ENCODE results near the gene R3HDM4. TPM values are rescaled to one million over a fixed set of nuclear protein-coding genes. Genes with fewer than 3 reads are reported as not detected.

R3HDM4 gene
- total and polyA plus RNA-seq, 9 of the 15 experiments (the other 6 are each of a cell fraction or from before 2014, with no cell fraction given): 3.2 to 154 (median 59.0) TPM

DNA sequence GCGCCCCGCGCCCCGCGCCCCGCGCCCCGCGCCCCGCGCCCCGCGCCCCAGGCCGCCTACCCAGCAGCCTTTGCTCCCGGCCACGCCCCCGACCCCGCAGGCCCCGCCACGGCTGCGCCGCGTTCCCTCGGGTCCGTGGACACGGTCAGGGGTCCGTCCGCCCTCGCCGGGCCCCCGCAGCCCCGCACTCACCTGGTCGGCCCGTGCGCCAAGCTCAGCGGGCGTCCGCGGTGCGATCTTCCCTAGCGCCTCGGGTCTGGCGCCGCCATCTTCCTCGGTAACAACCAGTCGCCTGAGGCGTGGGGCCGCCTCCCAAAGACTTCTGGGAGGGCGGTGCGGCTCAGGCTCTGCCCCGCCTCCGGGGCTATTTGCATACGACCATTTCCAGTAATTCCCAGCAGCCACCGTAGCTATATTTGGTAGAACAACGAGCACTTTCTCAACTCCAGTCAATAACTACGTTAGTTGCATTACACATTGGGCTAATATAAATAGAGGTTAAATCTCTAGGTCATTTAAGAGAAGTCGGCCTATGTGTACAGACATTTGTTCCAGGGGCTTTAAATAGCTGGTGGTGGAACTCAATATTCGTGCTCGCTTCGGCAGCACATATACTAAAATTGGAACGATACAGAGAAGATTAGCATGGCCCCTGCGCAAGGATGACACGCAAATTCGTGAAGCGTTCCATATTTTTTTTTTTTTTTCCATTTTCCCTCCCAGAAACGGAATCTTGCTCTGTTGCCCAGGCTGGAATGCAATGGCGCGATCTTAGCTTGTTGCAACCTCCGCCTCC is 19.9 kb downstream of the R3HDM4 start, which contains the start of the genes MED16 and RNU6-9:
Gene MED16 (minus strand): TSS at position 294 of the 796 bp plus-strand sequence. CDS start 2,056 bp downstream, outside the sequence.
Gene RNU6-9 (plus strand): TSS at position 591 of the 796 bp plus-strand sequence.
- H3K9ac ChIP-seq (ENCODE audit: insufficient read depth in 1 of 2, low read depth in 2 of 2, low read length in 2 of 2): peak within 1 kb of the TSS; percentile 92 to 95
- H3K79me2 ChIP-seq (ENCODE audit: control insufficient read depth, insufficient read depth, low read length): peaks cover 34% of the 10 kb centered on the region
- DNase-seq (ENCODE audit: extremely low read depth in 1 of 4, low spot score in 3 of 4) (peak; percentile 87 to 95 (median 91)), ATAC-seq (peak; percentile 91), FAIRE-seq (peak; percentile 95)
- H3K4me3 ChIP-seq: peak within 1 kb of the TSS; percentile 79
- H4K20me1 ChIP-seq (replicated peaks; ENCODE audit: control insufficient read depth, insufficient read depth, low read length): peaks cover 6% of the 10 kb centered on the region
- H3K4me1 ChIP-seq (replicated peaks in 1 of 2; ENCODE audit: control insufficient read depth in 2 of 2, insufficient read depth in 2 of 2, low read length in 2 of 2): peaks cover 9 to 68% of the 10 kb centered on the region in 2 experiments; a peak in 4 of 5 replicates
- ChIA-PET CTCF (ENCODE audit: low intra/inter-chr PET ratio) (interaction anchor here (1.3 kb wide), 1 partner anchor 25 kb away, joined by 3 read pairs; no protein-coding TSS in a partner anchor), POLR2A (interaction anchor here (0.6 to 2.9 kb wide), 8 partner anchors 10 to 376 kb away, joined by 3 to 15 read pairs (median 4); partner anchors contain the start of genes CIRBP and PRTN3)
- peaks cover 40% of the 10 kb centered on the region; the same call in 2 of the 3 replicates for H3K36me3 ChIP-seq (ENCODE audit: control insufficient read depth, insufficient read depth, low read length)
- in situ Hi-C loops (cut with MboI): no loop called here
- H3K9me3 ChIP-seq (replicated peaks; ENCODE audit: control insufficient read depth, insufficient read depth, low read depth, low read length): no peaks in the 10 kb centered on the region
- H3K4me2 ChIP-seq (ENCODE audit: insufficient read depth, low read length): peak within 1 kb of the TSS; percentile 83
- TSS peak; percentile 98 for BruUV-seq (replicated peaks)
- H3K9me1 ChIP-seq (ENCODE audit: control insufficient read depth, insufficient read depth, low read length): no peaks in the 10 kb centered on the region
- intact Hi-C loops (cut with micrococcal nuclease): loop anchor here (2.0 kb wide), 1 partner anchor 14 kb away; no protein-coding TSS in a partner anchor
- no peaks in the 10 kb centered on the region for H3K27me3 ChIP-seq (ENCODE audit: control insufficient read depth in 2 of 2, insufficient read depth in 2 of 2, low read length in 2 of 2)
- peak within 1 kb of the TSS; percentile 100 for H3K27ac ChIP-seq (ENCODE audit: extremely low read depth, low read depth, low read length)
- peak within 1 kb of the TSS; percentile 95 for H2AFZ ChIP-seq (ENCODE audit: low read depth, low read length)
- WGBS (ENCODE audit: insufficient coverage, low coverage, missing lambda C conversion rate): 0% methylated on average over 42 of the region's 69 CpGs
- TF ChIP-seq SREBF1 (IDR thresholded peaks at IDR 0.05; ENCODE audit: borderline replicate concordance, low read depth, low read length) (no peak), SMARCC2 (IDR thresholded peaks at IDR 0.05; ENCODE audit: low read depth) (no peak), XRCC4 (IDR thresholded peaks at IDR 0.05; ENCODE audit: extremely low read depth, insufficient read depth, insufficient read length) (no peak), RERE (CRISPR knock-in tag; IDR thresholded peaks at IDR 0.05; ENCODE audit: borderline replicate concordance) (no peak), ZBTB7A (IDR thresholded peaks at IDR 0.05; ENCODE audit: borderline replicate concordance, control insufficient read depth, low read depth, low read length) (peak; percentile 67; the same call in 1 of the 2 replicates), TEAD4 (IDR thresholded peaks at IDR 0.05; ENCODE audit: low read length) (peak; percentile 90), TEAD4 (CRISPR knock-in tag; IDR thresholded peaks at IDR 0.05; ENCODE audit: borderline replicate concordance) (no peak), ZNF12 (CRISPR knock-in tag; IDR thresholded peaks at IDR 0.05) (no peak), GATAD2B (IDR thresholded peaks at IDR 0.05; ENCODE audit: borderline replicate concordance) (peak; percentile 59), CCAR2 (IDR thresholded peaks at IDR 0.05; ENCODE audit: low read depth, low read length) (no peak), RBM14 (IDR thresholded peaks at IDR 0.05; ENCODE audit: borderline replicate concordance, insufficient read depth, low read depth, low read length) (no peak), ZNF395 (CRISPR knock-in tag; IDR thresholded peaks at IDR 0.05) (no peak)

All from K562 (cell line).